HepG2 (cell line): Measurements from ENCODE around the gene AUNIP. TPM values are rescaled to one million over a fixed set of nuclear protein-coding genes. Genes with fewer than 3 reads are reported as not detected.

Source experiments
- ATF2 ChIP-seq: sonication (generic); formaldehyde crosslinking; IDR thresholded peaks from 2 replicates; pipeline ENCODE4 v1.4.0; 2020; ENCODE audit warnings: missing genetic modification reagents
- CBX5 ChIP-seq: sonication (generic); formaldehyde crosslinking; IDR thresholded peaks from 2 replicates; pipeline ENCODE4 v1.4.0; 2020; ENCODE audit warnings: missing genetic modification reagents, borderline replicate concordance
- DBP ChIP-seq: sonication (generic); formaldehyde crosslinking; IDR thresholded peaks from 2 replicates; pipeline ENCODE4 v1.4.0; 2020; ENCODE audit warnings: missing genetic modification reagents; ENCODE audit errors: not compliant biosample characterization
- FOXJ3 ChIP-seq: sonication (generic); formaldehyde crosslinking; IDR thresholded peaks from 2 replicates; pipeline ENCODE4 v1.4.0; 2020; ENCODE audit warnings: missing genetic modification reagents, mild to moderate bottlenecking, borderline replicate concordance
- HNF4G ChIP-seq, 2 experiments: sonication (generic) in 1 of 2; formaldehyde crosslinking in 1 of 2; IDR thresholded peaks; 2 replicates each; pipeline versions ENCODE4 v1.4.0 to v1.6.1; 2011 to 2020; ENCODE audit warnings: borderline replicate concordance in 2 of 2, low read depth in 2 of 2, mild to moderate bottlenecking in 2 of 2, low read length in 1 of 2, missing genetic modification reagents in 1 of 2, moderate library complexity in 1 of 2
- PTBP1 ChIP-seq: fragments of 200-400 bp; formaldehyde crosslinking; IDR thresholded peaks from 2 replicates; pipeline ENCODE4 v1.6.1; 2018; ENCODE audit warnings: low read length, low read depth; ENCODE audit not compliant: poor library complexity, severe bottlenecking
- RBAK ChIP-seq: sonication (generic); formaldehyde crosslinking; IDR thresholded peaks from 2 replicates; pipeline ENCODE4 v1.5.1; 2020; ENCODE audit warnings: mild to moderate bottlenecking, missing genetic modification reagents
- RBM22 ChIP-seq: fragments of 200-400 bp; formaldehyde crosslinking; optimal IDR thresholded peaks from 2 replicates; pipeline ENCODE3; 2017; ENCODE audit warnings: mild to moderate bottlenecking, low read length, moderate library complexity
- SMAD1 ChIP-seq: sonication (generic); formaldehyde crosslinking; IDR thresholded peaks from 2 replicates; pipeline ENCODE4 v1.4.0; 2020; ENCODE audit warnings: missing genetic modification reagents, low read depth, mild to moderate bottlenecking, borderline replicate concordance
- SP140L ChIP-seq: sonication (generic); formaldehyde crosslinking; IDR thresholded peaks from 2 replicates; pipeline ENCODE4 v1.4.0; 2020; ENCODE audit warnings: missing genetic modification reagents, borderline replicate concordance
- XRCC5 ChIP-seq: fragments of 200-400 bp; formaldehyde crosslinking; optimal IDR thresholded peaks from 2 replicates; pipeline ENCODE3; 2017; ENCODE audit warnings: mild to moderate bottlenecking, low read length
- ZBTB21 ChIP-seq: sonication (generic); formaldehyde crosslinking; IDR thresholded peaks from 2 replicates; pipeline ENCODE4 v1.4.0; 2020; ENCODE audit warnings: missing genetic modification reagents
- ZNF17 ChIP-seq: sonication (generic); formaldehyde crosslinking; IDR thresholded peaks from 2 replicates; pipeline ENCODE4 v1.5.0; 2020; ENCODE audit warnings: mild to moderate bottlenecking, missing genetic modification reagents
- ZNF317 ChIP-seq: sonication (generic); formaldehyde crosslinking; IDR thresholded peaks from 2 replicates; pipeline ENCODE4 v1.5.0; 2020; ENCODE audit warnings: mild to moderate bottlenecking, missing genetic modification reagents
- ZNF343 ChIP-seq: sonication (generic); formaldehyde crosslinking; IDR thresholded peaks from 2 replicates; pipeline ENCODE4 v1.4.0; 2020; ENCODE audit warnings: mild to moderate bottlenecking, missing genetic modification reagents
- ZNF619 ChIP-seq: sonication (generic); formaldehyde crosslinking; IDR thresholded peaks from 2 replicates; pipeline ENCODE4 v1.4.0; 2020; ENCODE audit warnings: mild to moderate bottlenecking, missing genetic modification reagents
- ZNF674 ChIP-seq: sonication (generic); formaldehyde crosslinking; IDR thresholded peaks from 2 replicates; pipeline ENCODE4 v1.5.0; 2020; ENCODE audit warnings: low read depth, mild to moderate bottlenecking, missing genetic modification reagents
- polyA plus RNA-seq, 8 experiments: library from polyadenylated mRNA; depleted of rRNA in 3 of 8; stranded (reverse) in 7 of 8; unstranded in 1 of 8; fragments of >200 nt; fragmentation: Illumina TruSeq in 4 of 8; extraction: Trizol in 4 of 8; gene quantifications; 2 replicates each; pipeline versions ENCODE4 v1.2.1 to v1.2.3, GENCODE V29; 2011 to 2016; ENCODE audit warnings: low read depth in 4 of 8, missing spikeins in 1 of 8, mixed read lengths in 1 of 8; ENCODE audit not compliant: insufficient read depth in 1 of 8
- total RNA-seq, 5 experiments: library from RNA; depleted of rRNA; stranded (reverse); fragments of >200 nt; fragmentation: Illumina TruSeq; extraction: Trizol; gene quantifications; 2 replicates each; pipeline ENCODE4 v1.2.3, GENCODE V29; 2016; ENCODE audit warnings: low read depth in 1 of 5
- TF ChIP-seq, protein P1 (sequence below): sonication (generic); formaldehyde crosslinking; conservative IDR thresholded peaks from 2 replicates; pipeline ENCODE4 v1.8.0; 2022; ENCODE audit warnings: mild to moderate bottlenecking, moderate library complexity, missing genetic modification reagents
- TF ChIP-seq, protein P2 (sequence below): sonication (generic); formaldehyde crosslinking; IDR thresholded peaks from 2 replicates; pipeline ENCODE4 v1.4.0; 2020; ENCODE audit warnings: missing genetic modification reagents, borderline replicate concordance

Gene AUNIP
- total and polyA plus RNA-seq, 2 of the 13 experiments (the other 11 are each of a cell fraction or from before 2014, with no cell fraction given), result 3.8 to 12.3 TPM

DNA sequence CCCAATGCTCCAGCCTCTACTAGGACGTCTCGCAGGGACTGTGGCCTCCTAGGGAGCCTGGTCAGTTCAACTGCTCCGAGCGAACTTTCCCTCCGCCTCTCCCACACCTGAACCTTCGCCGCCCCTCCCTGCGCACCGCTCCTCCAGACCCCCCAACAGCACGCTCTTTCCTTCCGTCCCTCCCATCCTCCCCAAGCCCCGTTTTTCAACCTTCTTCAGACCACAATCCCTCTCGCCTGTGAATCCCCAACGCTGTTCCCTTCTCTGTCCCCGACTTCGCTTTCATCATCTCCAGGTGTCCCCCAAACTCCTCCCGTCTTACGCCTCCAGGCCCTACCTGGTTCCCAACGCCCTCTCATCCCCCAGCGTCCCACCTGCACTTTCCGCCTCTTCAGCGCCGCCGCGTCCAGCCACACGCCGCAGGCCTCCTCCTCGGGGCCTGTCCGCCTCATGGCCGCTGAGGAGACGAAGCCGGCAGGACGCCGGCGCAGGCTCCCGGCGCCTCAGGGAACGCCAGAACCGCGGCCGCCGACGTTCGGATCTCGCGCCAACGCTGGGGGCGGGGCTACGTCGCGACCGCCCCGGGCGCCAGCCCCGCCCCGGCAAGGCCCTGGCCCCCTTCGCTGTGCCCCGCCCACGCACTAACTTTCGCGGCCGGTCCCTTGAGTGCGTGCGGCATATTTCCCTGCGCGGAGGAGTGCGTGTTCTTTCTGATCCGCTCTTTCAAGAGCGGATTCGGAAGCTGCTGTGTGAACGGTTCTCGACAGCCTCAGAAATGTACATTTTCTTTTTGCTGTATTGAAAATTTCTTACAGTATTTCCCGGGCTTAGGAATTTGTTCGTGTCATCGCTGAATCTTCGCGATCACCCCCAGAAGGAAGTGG, at the start of gene AUNIP (continued):
- TF ChIP-seq, protein P1, sequence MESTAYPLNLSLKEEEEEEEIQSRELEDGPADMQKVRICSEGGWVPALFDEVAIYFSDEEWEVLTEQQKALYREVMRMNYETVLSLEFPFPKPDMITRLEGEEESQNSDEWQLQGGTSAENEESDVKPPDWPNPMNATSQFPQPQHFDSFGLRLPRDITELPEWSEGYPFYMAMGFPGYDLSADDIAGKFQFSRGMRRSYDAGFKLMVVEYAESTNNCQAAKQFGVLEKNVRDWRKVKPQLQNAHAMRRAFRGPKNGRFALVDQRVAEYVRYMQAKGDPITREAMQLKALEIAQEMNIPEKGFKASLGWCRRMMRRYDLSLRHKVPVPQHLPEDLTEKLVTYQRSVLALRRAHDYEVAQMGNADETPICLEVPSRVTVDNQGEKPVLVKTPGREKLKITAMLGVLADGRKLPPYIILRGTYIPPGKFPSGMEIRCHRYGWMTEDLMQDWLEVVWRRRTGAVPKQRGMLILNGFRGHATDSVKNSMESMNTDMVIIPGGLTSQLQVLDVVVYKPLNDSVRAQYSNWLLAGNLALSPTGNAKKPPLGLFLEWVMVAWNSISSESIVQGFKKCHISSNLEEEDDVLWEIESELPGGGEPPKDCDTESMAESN, result peak; percentile 98
- TF ChIP-seq, protein P2, sequence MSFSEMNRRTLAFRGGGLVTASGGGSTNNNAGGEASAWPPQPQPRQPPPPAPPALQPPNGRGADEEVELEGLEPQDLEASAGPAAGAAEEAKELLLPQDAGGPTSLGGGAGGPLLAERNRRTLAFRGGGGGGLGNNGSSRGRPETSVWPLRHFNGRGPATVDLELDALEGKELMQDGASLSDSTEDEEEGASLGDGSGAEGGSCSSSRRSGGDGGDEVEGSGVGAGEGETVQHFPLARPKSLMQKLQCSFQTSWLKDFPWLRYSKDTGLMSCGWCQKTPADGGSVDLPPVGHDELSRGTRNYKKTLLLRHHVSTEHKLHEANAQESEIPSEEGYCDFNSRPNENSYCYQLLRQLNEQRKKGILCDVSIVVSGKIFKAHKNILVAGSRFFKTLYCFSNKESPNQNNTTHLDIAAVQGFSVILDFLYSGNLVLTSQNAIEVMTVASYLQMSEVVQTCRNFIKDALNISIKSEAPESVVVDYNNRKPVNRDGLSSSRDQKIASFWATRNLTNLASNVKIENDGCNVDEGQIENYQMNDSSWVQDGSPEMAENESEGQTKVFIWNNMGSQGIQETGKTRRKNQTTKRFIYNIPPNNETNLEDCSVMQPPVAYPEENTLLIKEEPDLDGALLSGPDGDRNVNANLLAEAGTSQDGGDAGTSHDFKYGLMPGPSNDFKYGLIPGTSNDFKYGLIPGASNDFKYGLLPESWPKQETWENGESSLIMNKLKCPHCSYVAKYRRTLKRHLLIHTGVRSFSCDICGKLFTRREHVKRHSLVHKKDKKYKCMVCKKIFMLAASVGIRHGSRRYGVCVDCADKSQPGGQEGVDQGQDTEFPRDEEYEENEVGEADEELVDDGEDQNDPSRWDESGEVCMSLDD (CRISPR knock-in tag), result peak; percentile 83; the same call in 1 of the 2 replicates
- no peak for TF ChIP-seq HNF4G (IDR thresholded peaks at IDR 0.05; ENCODE audit: borderline replicate concordance, low read depth, low read length)
- TF ChIP-seq HNF4G (CRISPR knock-in tag; IDR thresholded peaks at IDR 0.05; ENCODE audit: borderline replicate concordance, low read depth), result no peak; the same call in 1 of the 2 replicates
- TF ChIP-seq CBX5 (CRISPR knock-in tag), result no peak
- TF ChIP-seq RBAK, result no peak
- TF ChIP-seq ZNF17 (CRISPR knock-in tag), result no peak
- no peak for TF ChIP-seq SP140L
- peak; percentile 43 for TF ChIP-seq PTBP1
- TF ChIP-seq ZBTB21, result no peak
- TF ChIP-seq ZNF343 (CRISPR knock-in tag), result no peak
- TF ChIP-seq ZNF619, result no peak
- TF ChIP-seq DBP (CRISPR knock-in tag), result peak; percentile 40
- TF ChIP-seq RBM22, result no peak
- peak; percentile 54; the same call in 1 of the 2 replicates for TF ChIP-seq ATF2
- TF ChIP-seq SMAD1, result no peak
- TF ChIP-seq XRCC5, result no peak
- no peak for TF ChIP-seq FOXJ3 (CRISPR knock-in tag)
- TF ChIP-seq ZNF674 (CRISPR knock-in tag), result no peak
- TF ChIP-seq ZNF317, result no peak
